Measurements from ENCODE around the gene APBB1. TPM values are rescaled to one million over a fixed set of nuclear protein-coding genes. Genes with fewer than 3 reads are reported as not detected.
A peak's percentile ranks its signal among the peaks of the same experiment; 100 is the strongest.

Gene APBB1
- total RNA-seq, 1 experiment from 2014 or later = 24.7 TPM

- Histone ChIP-seq H2AFZ (ENCODE audit: low read length) (no peak overlapping the region), H3K4me1 (ENCODE audit: insufficient read depth, low read length) (no peaks in the 10 kb centered on the region), H3K9me2 (replicated peaks; ENCODE audit: low read length) (no peaks in the 10 kb centered on the region), H4K20me1 (ENCODE audit: low read length) (no peaks in the 10 kb centered on the region), H3K79me2 (ENCODE audit: low read length) (no peaks in the 10 kb centered on the region), H3F3A (ENCODE audit: low read length, unreplicated experiment) (no peaks in the 10 kb centered on the region), H3K9ac (ENCODE audit: low read length) (no peak overlapping the region), H3K27ac (ENCODE audit: low read length) (no peak overlapping the region), H3K9me3 (ENCODE audit: low read length) (no peaks in the 10 kb centered on the region), H3K4me2 (ENCODE audit: low read length) (no peak overlapping the region), H3K4me3 (ENCODE audit: low read length) (no peak overlapping the region), H3K36me3 (ENCODE audit: low read depth, low read length) (no peaks in the 10 kb centered on the region), H3K27me3 (ENCODE audit: low read length) (no peaks in the 10 kb centered on the region)
- intact Hi-C loops (cut with micrococcal nuclease) = no loop called here
- no peak for TF ChIP-seq CTCF (conservative IDR thresholded peaks at IDR 0.05; ENCODE audit: low read depth, low read length)
- TF ChIP-seq EZH2 (IDR thresholded peaks at IDR 0.05; ENCODE audit: low read length, unreplicated experiment) = no peak
- TF ChIP-seq EZH2phosphoT487 (IDR thresholded peaks at IDR 0.05; ENCODE audit: borderline replicate concordance, low read length) = no peak
- ATAC-seq (peak; percentile 58; the same call in 1 of the 2 replicates), DNase-seq (peak; percentile 10)
- no TSS peak for BruUV-seq (replicated peaks)
- POLR2A ChIA-PET (ENCODE audit: unreplicated experiment) = no interaction called here
- CTCF ChIA-PET = no interaction called here
Observed at GRCh38 chr11:6458352-6459098, 39.6 kb upstream of the APBB1 start.

DNA sequence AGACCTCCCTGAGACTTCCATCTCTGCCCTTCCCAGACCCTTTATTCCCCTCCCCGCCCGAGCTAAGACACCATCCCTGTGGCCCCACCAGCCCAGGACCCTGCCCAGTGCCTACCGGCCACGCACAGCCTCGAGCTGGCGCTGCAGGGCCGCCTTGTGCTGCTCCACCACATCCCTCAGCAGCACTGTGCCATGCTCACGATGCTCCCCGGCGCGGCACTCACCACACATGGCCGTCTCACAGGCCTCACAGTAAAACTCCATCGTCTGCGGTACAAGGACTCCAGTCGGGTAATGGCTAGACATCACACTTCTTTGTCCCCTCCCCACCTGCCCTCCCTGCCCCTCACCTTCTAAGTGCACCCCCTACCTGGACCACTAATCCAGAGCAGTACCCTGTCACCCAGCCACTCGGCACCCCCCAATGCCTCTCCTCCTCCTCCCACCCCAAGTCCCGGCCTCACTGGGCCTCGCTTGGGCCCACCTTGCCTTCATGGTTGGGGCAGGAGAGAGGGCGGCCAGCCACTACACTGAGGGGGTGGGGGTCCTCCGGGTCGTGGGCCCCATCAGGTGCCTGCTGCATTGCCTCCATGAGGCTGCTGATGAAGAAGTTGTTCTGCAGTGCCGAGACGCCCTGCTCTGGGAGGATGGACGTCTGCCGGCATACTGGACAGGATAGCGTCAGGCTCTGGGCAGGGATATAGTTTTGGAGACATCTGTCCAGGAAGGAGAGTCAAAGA, 38.9 kb upstream of the APBB1 start:
- H4K20me1 ChIP-seq (ENCODE audit: low read length) = no peaks in the 10 kb centered on the region
- ATAC-seq = no peak
- TF ChIP-seq EZH2 (IDR thresholded peaks at IDR 0.05; ENCODE audit: low read length, unreplicated experiment) (no peak), CTCF (conservative IDR thresholded peaks at IDR 0.05; ENCODE audit: low read depth, low read length) (no peak), EZH2phosphoT487 (IDR thresholded peaks at IDR 0.05; ENCODE audit: borderline replicate concordance, low read length) (no peak)
- no peaks in the 10 kb centered on the region for H3F3A ChIP-seq (ENCODE audit: low read length, unreplicated experiment)
- CTCF ChIA-PET = no interaction called here
- no peak overlapping the region for H3K27ac ChIP-seq (ENCODE audit: low read length)
- no peaks in the 10 kb centered on the region for H3K79me2 ChIP-seq (ENCODE audit: low read length)
- DNase-seq = no peak
- no peak overlapping the region for H3K4me2 ChIP-seq (ENCODE audit: low read length)
- H3K9me3 ChIP-seq (ENCODE audit: low read length) = no peaks in the 10 kb centered on the region
- no peak overlapping the region for H3K9ac ChIP-seq (ENCODE audit: low read length)
- BruUV-seq (replicated peaks) = no TSS peak
- no peaks in the 10 kb centered on the region for H3K27me3 ChIP-seq (ENCODE audit: low read length)
- no peaks in the 10 kb centered on the region for H3K9me2 ChIP-seq (replicated peaks; ENCODE audit: low read length)
- no peak overlapping the region for H2AFZ ChIP-seq (ENCODE audit: low read length)
- H3K36me3 ChIP-seq (ENCODE audit: low read depth, low read length) = no peaks in the 10 kb centered on the region
- POLR2A ChIA-PET (ENCODE audit: unreplicated experiment) = no interaction called here
- intact Hi-C loops (cut with micrococcal nuclease) = no loop called here
- no peak overlapping the region for H3K4me3 ChIP-seq (ENCODE audit: low read length)
- no peaks in the 10 kb centered on the region for H3K4me1 ChIP-seq (ENCODE audit: insufficient read depth, low read length)
